K562 (cell line): ENCODE measurements around the gene METTL25B. TPM values are rescaled to one million over a fixed set of nuclear protein-coding genes. Genes with fewer than 3 reads are reported as not detected.

ENCODE experiments used
- ARID3B ChIP-seq: fragments of 250-450 bp; sonication (Bioruptor Pico); IDR thresholded peaks from 2 replicates; pipeline ENCODE4 v1.4.0; 2020; ENCODE audit warnings: borderline replicate concordance
- DIDO1 ChIP-seq: fragments of 450-650 bp; IDR thresholded peaks from 2 replicates; pipeline ENCODE4 v1.6.1; 2016; ENCODE audit warnings: low read depth, missing biosample characterization, missing genetic modification characterization
- HIVEP1 ChIP-seq: fragments of 250-450 bp; sonication (Bioruptor Pico); IDR thresholded peaks from 2 replicates; pipeline ENCODE4 v1.4.0; 2020; ENCODE audit warnings: mild to moderate bottlenecking
- HLTF ChIP-seq: fragments of 450-650 bp; IDR thresholded peaks from 2 replicates; pipeline ENCODE4 v1.6.1; 2016
- HNRNPUL1 ChIP-seq: fragments of 200-400 bp; formaldehyde crosslinking; IDR thresholded peaks from 2 replicates; pipeline ENCODE4 v1.6.1; 2017; ENCODE audit warnings: low read length
- JUNB ChIP-seq: fragments of 450-650 bp; formaldehyde crosslinking; conservative IDR thresholded peaks from 2 replicates; pipeline ENCODE4 v1.4.0; 2020; ENCODE audit warnings: mild to moderate bottlenecking
- LARP7 ChIP-seq: fragments of 450-650 bp; IDR thresholded peaks from 2 replicates; pipeline ENCODE4 v1.6.1; 2016
- NONO ChIP-seq, 2 experiments: fragments of 200-400 bp in 1 of 2; fragments of 450-650 bp in 1 of 2; formaldehyde crosslinking in 1 of 2; IDR thresholded peaks; 2 replicates each; pipeline ENCODE4 v1.6.1; 2017; ENCODE audit warnings: low read depth in 2 of 2, mild to moderate bottlenecking in 2 of 2, moderate library complexity in 2 of 2, low read length in 1 of 2
- SREBF1 ChIP-seq: fragments of 150-350 bp; IDR thresholded peaks from 2 replicates; pipeline ENCODE4 v1.6.1; 2014; ENCODE audit warnings: antibody characterized with exemption, low read depth, low read length, borderline replicate concordance
- TAL1 ChIP-seq: fragments of 450-650 bp; IDR thresholded peaks from 2 replicates; pipeline ENCODE4 v1.6.1; 2016; ENCODE audit warnings: mild to moderate bottlenecking
- U2AF1 ChIP-seq: fragments of 200-400 bp; formaldehyde crosslinking; optimal IDR thresholded peaks from 2 replicates; pipeline ENCODE3; 2017; ENCODE audit warnings: mild to moderate bottlenecking, low read depth, low read length, moderate library complexity
- ZNF184 ChIP-seq: sonication (generic); formaldehyde crosslinking; IDR thresholded peaks from 2 replicates; pipeline ENCODE4 v1.5.0; 2020; ENCODE audit warnings: missing genetic modification reagents
- ZNF23 ChIP-seq: fragments of 250-450 bp; sonication (Bioruptor Pico); IDR thresholded peaks from 2 replicates; pipeline ENCODE4 v1.4.0; 2020; ENCODE audit warnings: mild to moderate bottlenecking
- ZNF561 ChIP-seq: fragments of 450-650 bp; formaldehyde crosslinking; conservative IDR thresholded peaks from 2 replicates; pipeline ENCODE4 v1.4.0; 2020; ENCODE audit warnings: mild to moderate bottlenecking, moderate library complexity
- ZNF592 ChIP-seq: fragments of 450-650 bp; IDR thresholded peaks from 2 replicates; pipeline ENCODE4 v1.6.1; 2017; ENCODE audit warnings: antibody characterized with exemption, mild to moderate bottlenecking
- ZNF609 ChIP-seq: sonication (generic); formaldehyde crosslinking; IDR thresholded peaks from 2 replicates; pipeline ENCODE4 v1.8.1; 2023; ENCODE audit warnings: missing genetic modification reagents, mild to moderate bottlenecking, borderline replicate concordance
- ZNF77 ChIP-seq: fragments of 250-450 bp; sonication (Bioruptor Pico); IDR thresholded peaks from 2 replicates; pipeline ENCODE4 v1.5.0; 2020
- ZNF778 ChIP-seq: fragments of 450-650 bp; formaldehyde crosslinking; IDR thresholded peaks from 2 replicates; pipeline ENCODE4 v1.4.0; 2020; ENCODE audit warnings: mild to moderate bottlenecking, moderate library complexity
- ZNF79 ChIP-seq: fragments of 250-450 bp; sonication (Bioruptor Pico); IDR thresholded peaks from 2 replicates; pipeline ENCODE4 v1.4.0; 2020; ENCODE audit warnings: low read depth, mild to moderate bottlenecking, moderate library complexity
- polyA plus RNA-seq, 8 experiments: library from polyadenylated mRNA; depleted of rRNA in 4 of 8; stranded (reverse) in 5 of 8; unstranded in 3 of 8; fragments of >200 nt; fragmentation: Nextera tagmentation in 2 of 8; fragmentation: Illumina TruSeq in 1 of 8; extraction: Ambion mirVana in 2 of 8; extraction: Trizol in 1 of 8; gene quantifications; 2 replicates each; pipeline versions ENCODE4 v1.2.1 to v1.2.3, GENCODE V29; 2011 to 2014; ENCODE audit warnings: inconsistent platforms in 1 of 8, missing spikeins in 1 of 8
- total RNA-seq, 7 experiments: library from RNA; depleted of rRNA in 6 of 7; stranded (reverse); fragments of >200 nt in 6 of 7; fragmentation: Illumina TruSeq in 2 of 7; extraction: Trizol in 2 of 7; gene quantifications; 2 replicates each; pipeline versions ENCODE4 v1.2.1 to v1.2.3, GENCODE V29; 2011 to 2021; ENCODE audit warnings: low replicate concordance in 1 of 7

METTL25B gene
- total and polyA plus RNA-seq, 9 of the 15 experiments (the other 6 are each of a cell fraction or from before 2014, with no cell fraction given), result 7.7 to 48.3 (median 33.1) TPM

- TF ChIP-seq ZNF609 (CRISPR knock-in tag) (no peak), HNRNPUL1 (no peak), HIVEP1 (CRISPR knock-in tag) (no peak), NONO (IDR thresholded peaks at IDR 0.05; ENCODE audit: low read depth in 2 of 2, low read length in 1 of 2) (0 out of 4 replicates have a peak, but pooled peaks of 1 of the 2 experiments have one; percentile 44), ARID3B (CRISPR knock-in tag) (no peak), LARP7 (peak; percentile 86), DIDO1 (peak; percentile 64), ZNF23 (CRISPR knock-in tag) (no peak), ZNF778 (no peak), TAL1 (no peak), SREBF1 (peak; percentile 81; the same call in 1 of the 2 replicates), ZNF592 (peak; percentile 98), ZNF561 (CRISPR knock-in tag) (no peak), ZNF79 (no peak), HLTF (peak; percentile 75; the same call in 1 of the 2 replicates), U2AF1 (no peak), ZNF77 (CRISPR knock-in tag) (no peak), ZNF184 (no peak), JUNB (CRISPR knock-in tag) (no peak)
Measured at GRCh38 chr1:156767101-156767878, 39.0 kb downstream of the METTL25B start, which contains the start of gene PRCC (continued).
